Measurements from ENCODE around the gene DNASE1L3.

DNA sequence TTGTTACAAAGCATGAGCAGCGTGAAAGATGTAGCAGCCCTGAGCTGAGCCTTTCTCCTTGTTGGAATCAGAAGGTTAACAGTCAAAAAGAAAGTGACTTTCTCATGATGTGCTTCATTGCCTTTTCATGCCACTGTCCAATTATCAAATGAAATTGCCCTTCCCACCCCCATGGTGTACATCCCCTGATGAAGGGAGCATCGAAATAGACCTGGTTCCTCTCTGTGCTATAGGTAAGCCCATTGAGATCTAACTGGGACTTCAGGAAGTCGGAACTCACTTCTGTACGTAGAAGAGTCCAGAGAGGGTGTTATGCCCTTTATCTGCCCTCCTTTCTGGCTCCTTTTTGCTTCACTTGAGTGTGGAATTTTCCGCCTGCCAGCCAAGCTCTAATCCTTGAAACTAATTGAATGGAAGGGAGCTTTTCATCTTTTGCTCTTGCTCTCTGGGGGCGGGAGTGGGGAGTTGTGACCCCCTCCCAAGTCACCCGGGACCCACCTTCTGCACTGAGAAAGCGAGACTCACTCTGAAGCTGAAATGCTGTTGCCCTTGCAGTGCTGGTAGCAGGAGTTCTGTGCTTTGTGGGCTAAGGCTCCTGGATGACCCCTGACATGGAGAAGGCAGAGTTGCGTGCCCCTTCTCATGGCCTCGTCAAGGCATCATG is 47.8 kb upstream of the DNASE1L3 start:
- TF ChIP-seq EZH2 (IDR thresholded peaks at IDR 0.05) (no peak), POLR2AphosphoS5 (IDR thresholded peaks at IDR 0.05; ENCODE audit: borderline replicate concordance, low read depth, low read length) (no peak), FOXP2 (optimal IDR thresholded peaks at IDR 0.05; ENCODE audit: control extremely low read depth, extremely low read length, insufficient read depth) (no peak)
